Hepatocyte (in vitro differentiated cells): ENCODE results near the gene TBX10. TPM values are rescaled to one million over a fixed set of nuclear protein-coding genes. Genes with fewer than 3 reads are reported as not detected.
"Not testable (repeated sequence)": the region's sequence is repeated elsewhere in the genome, so short reads cannot be mapped to it uniquely, and the experiment has no call there.

Experiments
- DNase-seq: peaks from one replicate; pipeline ENCODE4 v3.0.0-alpha.2; 2016; ENCODE audit warnings: low spot score
- H2AFZ ChIP-seq: fragments of 200-600 bp; sonication (generic); 2 replicates; pipeline ENCODE4 v1.6.0; 2016; ENCODE audit warnings: antibody characterized with exemption, mild to moderate bottlenecking
- H3K27ac ChIP-seq: fragments of 200-600 bp; sonication (generic); 2 replicates; pipeline ENCODE4 v1.5.1; 2016; ENCODE audit warnings: mild to moderate bottlenecking
- H3K27me3 ChIP-seq: fragments of 200-600 bp; sonication (generic); 2 replicates; pipeline ENCODE4 v1.6.1; 2016
- H3K36me3 ChIP-seq: fragments of 200-600 bp; sonication (generic); replicated peaks from 2 replicates; pipeline ENCODE4 v1.5.1; 2016; ENCODE audit warnings: low read depth; ENCODE audit not compliant: insufficient read depth
- H3K4me1 ChIP-seq: fragments of 200-600 bp; sonication (generic); 2 replicates; pipeline ENCODE4 v1.5.1; 2016; ENCODE audit warnings: mild to moderate bottlenecking, moderate library complexity; ENCODE audit not compliant: insufficient read depth
- H3K4me2 ChIP-seq: fragments of 200-600 bp; sonication (generic); 2 replicates; pipeline ENCODE4 v1.6.0; 2016
- H3K4me3 ChIP-seq: fragments of 200-600 bp; sonication (generic); 2 replicates; pipeline ENCODE4 v1.5.1; 2016; ENCODE audit warnings: mild to moderate bottlenecking
- H3K79me2 ChIP-seq: fragments of 200-600 bp; sonication (generic); 2 replicates; pipeline ENCODE4 v1.6.0; 2017; ENCODE audit warnings: mild to moderate bottlenecking
- H3K9me2 ChIP-seq: fragments of 200-600 bp; sonication (generic); replicated peaks from 2 replicates; pipeline ENCODE4 v1.6.0; 2017; ENCODE audit warnings: mild to moderate bottlenecking; ENCODE audit not compliant: insufficient read depth
- H3K9me3 ChIP-seq: fragments of 200-600 bp; sonication (generic); 2 replicates; pipeline ENCODE4 v1.5.1; 2016; ENCODE audit warnings: low read depth, mild to moderate bottlenecking
- H4K20me1 ChIP-seq: fragments of 200-600 bp; sonication (generic); 2 replicates; pipeline ENCODE4 v1.6.0; 2016; ENCODE audit warnings: mild to moderate bottlenecking; ENCODE audit not compliant: insufficient read depth, poor library complexity, severe bottlenecking
- EZH2 ChIP-seq: fragments of 200-600 bp; sonication (generic); IDR thresholded peaks from 2 replicates; pipeline ENCODE4 v1.6.1; 2016; ENCODE audit warnings: antibody characterized with exemption, mild to moderate bottlenecking, borderline replicate concordance
- EZH2phosphoT487 ChIP-seq: fragments of 200-600 bp; sonication (generic); IDR thresholded peaks from one replicate; pipeline ENCODE4 v1.6.1; 2018; ENCODE audit warnings: antibody characterized with exemption, mild to moderate bottlenecking, low read depth, moderate library complexity; ENCODE audit not compliant: unreplicated experiment, severe bottlenecking
- WGBS: methylation state at CpG from one replicate; pipeline ENCODE4 v1.1.6; 2016; ENCODE audit warnings: low lambda C conversion rate; ENCODE audit errors: missing lambda C conversion rate; 5-methylcytosine and 5-hydroxymethylcytosine counted together
- polyA plus RNA-seq: library from polyadenylated mRNA; unstranded; fragments of >200 nt; fragmentation: Nextera tagmentation; extraction: Ambion mirVana; gene quantifications from 2 replicates; pipeline ENCODE4 v1.2.1, GENCODE V29; 2016
- total RNA-seq: library from RNA; depleted of rRNA; stranded (reverse); fragments of >200 nt; gene quantifications from 2 replicates; pipeline ENCODE4 v1.2.3, GENCODE V29; 2014
- TF ChIP-seq, protein P1 (sequence below): fragments of 200-600 bp; sonication (generic); IDR thresholded peaks from 2 replicates; pipeline ENCODE4 v1.5.1; 2016; ENCODE audit warnings: antibody characterized with exemption, mild to moderate bottlenecking; ENCODE audit not compliant: poor library complexity

Gene TBX10
- total and polyA plus RNA-seq, 2 experiments from 2014 or later: 0.34 to 0.70 TPM

DNA sequence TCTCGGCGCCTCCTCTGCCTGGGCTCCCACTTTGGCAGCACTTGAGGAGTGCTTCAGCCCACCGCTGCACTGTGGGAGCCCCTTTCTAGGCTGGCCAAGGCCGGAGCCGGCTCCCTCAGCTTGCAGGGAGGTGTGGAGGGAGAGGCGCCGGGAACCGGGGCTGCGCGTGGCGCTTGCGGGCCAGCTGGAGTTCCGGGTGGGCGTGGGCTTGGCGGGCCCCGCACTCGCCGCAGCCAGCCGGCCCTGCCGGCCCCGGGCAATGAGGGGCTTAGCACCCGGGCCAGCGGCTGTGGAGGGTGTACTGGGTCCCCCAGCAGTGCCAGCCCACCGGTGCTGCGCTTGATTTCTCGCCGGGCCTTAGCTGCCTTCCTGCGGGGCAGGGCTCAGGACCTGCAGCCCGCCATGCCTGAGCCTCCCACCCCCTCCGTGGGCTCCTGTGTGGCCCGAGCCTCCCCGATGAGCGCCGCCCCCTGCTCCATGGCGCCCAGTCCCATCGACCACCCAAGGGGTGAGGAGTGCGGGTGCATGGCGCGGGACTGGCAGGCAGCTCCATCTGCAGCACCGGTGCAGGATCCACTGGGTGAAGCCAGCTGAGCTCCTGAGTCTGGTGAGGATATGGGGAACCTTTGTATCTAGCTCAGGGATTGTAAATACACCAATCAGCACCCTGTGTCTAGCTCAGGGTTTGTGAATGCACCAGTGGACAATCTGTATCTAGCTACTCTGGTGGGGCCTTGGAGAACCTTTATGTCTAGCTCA, 20.5 kb downstream of the TBX10 start:
- not testable (repeated sequence) for H3K79me2 ChIP-seq, H3K4me3 ChIP-seq, H3K9me2 ChIP-seq, H4K20me1 ChIP-seq, H3K27ac ChIP-seq, H3K27me3 ChIP-seq, DNase-seq, H3K36me3 ChIP-seq, H3K4me1 ChIP-seq, H2AFZ ChIP-seq, H3K9me3 ChIP-seq
- 98% methylated on average over 25 of the region's 40 CpGs for WGBS
- peak overlapping the region; percentile 90 for H3K4me2 ChIP-seq

DNA sequence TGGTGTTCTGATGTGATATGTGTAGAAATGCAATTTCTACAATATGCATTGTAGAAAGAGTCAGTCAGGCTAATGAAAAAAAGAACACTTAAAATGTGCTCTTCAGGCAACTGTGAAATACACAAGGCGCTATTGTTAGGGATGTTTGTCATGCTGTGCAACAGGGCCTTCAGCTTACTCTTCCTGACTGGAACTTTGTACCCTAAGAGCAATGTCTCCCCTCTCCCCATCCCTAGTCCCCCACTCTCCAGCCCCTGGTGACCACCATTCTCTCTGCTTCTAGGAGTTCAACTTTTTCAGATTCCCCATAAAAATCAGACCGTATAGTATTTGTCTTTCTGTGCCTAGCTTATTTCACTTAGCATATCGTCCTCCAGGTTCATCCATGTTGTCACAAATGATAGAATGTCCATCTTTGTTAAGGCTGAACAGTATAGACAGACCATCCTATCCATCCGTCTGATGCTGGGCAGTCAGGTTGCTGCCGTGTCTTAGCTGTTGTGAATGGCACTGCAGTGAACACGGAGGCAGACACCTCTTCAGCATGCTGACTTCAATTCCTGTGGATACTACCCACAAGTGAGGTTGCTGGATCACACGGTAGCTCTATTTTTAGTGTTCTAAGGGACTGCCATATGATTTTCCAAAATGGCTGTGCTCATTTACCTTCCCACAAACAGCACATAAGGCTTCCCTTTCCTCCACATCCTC, 22.2 kb downstream of the TBX10 start:
- TF ChIP-seq EZH2phosphoT487 (no peak), EZH2 (no peak)
- TF ChIP-seq, protein P1, sequence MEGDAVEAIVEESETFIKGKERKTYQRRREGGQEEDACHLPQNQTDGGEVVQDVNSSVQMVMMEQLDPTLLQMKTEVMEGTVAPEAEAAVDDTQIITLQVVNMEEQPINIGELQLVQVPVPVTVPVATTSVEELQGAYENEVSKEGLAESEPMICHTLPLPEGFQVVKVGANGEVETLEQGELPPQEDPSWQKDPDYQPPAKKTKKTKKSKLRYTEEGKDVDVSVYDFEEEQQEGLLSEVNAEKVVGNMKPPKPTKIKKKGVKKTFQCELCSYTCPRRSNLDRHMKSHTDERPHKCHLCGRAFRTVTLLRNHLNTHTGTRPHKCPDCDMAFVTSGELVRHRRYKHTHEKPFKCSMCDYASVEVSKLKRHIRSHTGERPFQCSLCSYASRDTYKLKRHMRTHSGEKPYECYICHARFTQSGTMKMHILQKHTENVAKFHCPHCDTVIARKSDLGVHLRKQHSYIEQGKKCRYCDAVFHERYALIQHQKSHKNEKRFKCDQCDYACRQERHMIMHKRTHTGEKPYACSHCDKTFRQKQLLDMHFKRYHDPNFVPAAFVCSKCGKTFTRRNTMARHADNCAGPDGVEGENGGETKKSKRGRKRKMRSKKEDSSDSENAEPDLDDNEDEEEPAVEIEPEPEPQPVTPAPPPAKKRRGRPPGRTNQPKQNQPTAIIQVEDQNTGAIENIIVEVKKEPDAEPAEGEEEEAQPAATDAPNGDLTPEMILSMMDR: no peak
- Histone ChIP-seq H3K4me1 (peaks cover 3% of the 10 kb centered on the region), H3K36me3 (no peaks in the 10 kb centered on the region), H3K4me2 (no peak overlapping the region), H3K79me2 (no peaks in the 10 kb centered on the region), H3K4me3 (no peak overlapping the region), H3K9me3 (no peaks in the 10 kb centered on the region), H4K20me1 (no peaks in the 10 kb centered on the region), H3K27me3 (no peaks in the 10 kb centered on the region), H3K27ac (no peak overlapping the region), H3K9me2 (no peaks in the 10 kb centered on the region), H2AFZ (no peak overlapping the region)
- WGBS: 80% methylated on average over 7 of the region's 7 CpGs
- no peak for DNase-seq

DNA sequence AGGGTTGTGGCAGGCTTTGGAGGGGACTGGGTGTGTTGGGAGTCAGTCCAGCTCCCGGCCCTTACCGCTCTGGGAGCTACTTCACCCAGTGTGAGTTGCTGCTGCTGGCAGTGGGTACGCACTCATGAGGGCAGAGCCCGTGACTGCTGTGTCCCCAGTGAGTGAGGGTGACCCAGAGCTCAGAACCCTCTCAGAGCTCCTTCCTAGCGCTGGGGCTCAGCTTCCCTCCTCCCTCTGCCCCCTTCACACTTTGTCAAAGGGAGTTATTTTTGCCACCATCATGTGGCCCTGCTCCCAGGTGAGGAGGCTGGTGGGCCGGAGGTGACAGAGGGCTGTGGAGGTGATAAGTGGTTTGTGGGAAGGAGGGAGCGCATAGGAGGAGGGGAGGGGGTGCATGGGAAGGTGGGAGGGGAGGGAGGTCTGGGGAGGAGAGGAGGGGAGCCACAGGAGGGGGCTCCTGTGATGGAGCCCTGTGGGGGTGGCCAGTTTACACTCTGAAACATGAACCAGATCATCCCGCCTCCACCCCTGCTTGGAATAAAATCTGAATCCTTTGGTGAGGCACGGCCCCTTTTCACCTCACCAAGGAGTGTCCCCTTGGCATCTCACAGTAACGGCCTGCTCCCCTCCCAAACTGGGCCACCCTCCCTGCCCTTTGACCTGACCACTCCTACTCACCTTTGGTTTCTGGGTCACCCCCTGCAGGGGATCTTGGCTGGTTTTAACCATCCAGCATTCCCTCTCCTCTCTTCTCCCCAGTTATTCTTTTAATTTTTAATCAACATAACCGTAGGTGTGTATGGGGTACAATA, 22.9 kb downstream of the TBX10 start:
- Histone ChIP-seq H3K36me3 (no peaks in the 10 kb centered on the region), H2AFZ (no peak overlapping the region), H4K20me1 (no peaks in the 10 kb centered on the region), H3K79me2 (no peaks in the 10 kb centered on the region), H3K4me2 (no peak overlapping the region), H3K27ac (no peak overlapping the region), H3K4me1 (peaks cover 3% of the 10 kb centered on the region), H3K9me2 (no peaks in the 10 kb centered on the region), H3K9me3 (no peaks in the 10 kb centered on the region), H3K4me3 (no peak overlapping the region), H3K27me3 (no peaks in the 10 kb centered on the region)
- no peak for TF ChIP-seq EZH2phosphoT487
- TF ChIP-seq, protein P1: no peak
- 61% methylated on average over 10 of the region's 11 CpGs for WGBS
- DNase-seq: no peak
